BLaER1 (cell line): ENCODE results near the gene PTPRD.

Source experiments
- H3K27ac ChIP-seq: shearing (Covaris generic); formaldehyde crosslinking; 2 replicates; pipeline ENCODE4 v1.8.1; 2022
- H3K27me3 ChIP-seq: shearing (Covaris generic); formaldehyde crosslinking; 2 replicates; pipeline ENCODE4 v1.8.1; 2022
- H3K36me3 ChIP-seq: shearing (Covaris generic); formaldehyde crosslinking; 2 replicates; pipeline ENCODE4 v1.8.1; 2022
- H3K4me1 ChIP-seq: shearing (Covaris generic); formaldehyde crosslinking; 2 replicates; pipeline ENCODE4 v1.8.1; 2022
- H3K4me2 ChIP-seq: shearing (Covaris generic); formaldehyde crosslinking; 2 replicates; pipeline ENCODE4 v1.8.1; 2022
- H3K4me3 ChIP-seq: shearing (Covaris generic); formaldehyde crosslinking; 2 replicates; pipeline ENCODE4 v1.8.1; 2022
- H3K9ac ChIP-seq: shearing (Covaris generic); formaldehyde crosslinking; 2 replicates; pipeline ENCODE4 v1.8.1; 2022
- H3K9me3 ChIP-seq: shearing (Covaris generic); formaldehyde crosslinking; 2 replicates; pipeline ENCODE4 v1.8.1; 2022
- H4K20me1 ChIP-seq: shearing (Covaris generic); formaldehyde crosslinking; 2 replicates; pipeline ENCODE4 v1.8.1; 2022
- Cebpa-rat ChIP-seq: shearing (Covaris generic); IDR thresholded peaks from 2 replicates; pipeline ENCODE4 v1.8.1; 2022

The PTPRD gene

GRCh38 chr9:8560560-8561525, 2052.0 kb downstream of the PTPRD start:
- Histone ChIP-seq H4K20me1 (no peaks in the 10 kb centered on the region), H3K27me3 (no peaks in the 10 kb centered on the region), H3K4me1 (no peaks in the 10 kb centered on the region), H3K4me3 (no peak overlapping the region), H3K27ac (no peak overlapping the region), H3K4me2 (no peak overlapping the region), H3K9me3 (no peaks in the 10 kb centered on the region), H3K36me3 (no peaks in the 10 kb centered on the region), H3K9ac (no peak overlapping the region)
- TF ChIP-seq Cebpa-rat = no peak

GRCh38 chr9:8558176-8558575, 2054.6 kb downstream of the PTPRD start:
- H3K9ac ChIP-seq = no peak overlapping the region
- H3K4me1 ChIP-seq = no peaks in the 10 kb centered on the region
- H3K36me3 ChIP-seq = no peaks in the 10 kb centered on the region
- no peaks in the 10 kb centered on the region for H3K27me3 ChIP-seq
- no peak overlapping the region for H3K4me2 ChIP-seq
- no peaks in the 10 kb centered on the region for H3K9me3 ChIP-seq
- H3K27ac ChIP-seq = no peak overlapping the region
- TF ChIP-seq Cebpa-rat = no peak
- no peaks in the 10 kb centered on the region for H4K20me1 ChIP-seq
- H3K4me3 ChIP-seq = no peak overlapping the region

GRCh38 chr9:8555762-8556500, 2056.9 kb downstream of the PTPRD start:
- no peaks in the 10 kb centered on the region for H3K4me1 ChIP-seq
- no peak overlapping the region for H3K27ac ChIP-seq
- H3K9me3 ChIP-seq = no peaks in the 10 kb centered on the region
- H3K4me3 ChIP-seq = no peak overlapping the region
- no peaks in the 10 kb centered on the region for H4K20me1 ChIP-seq
- no peak for TF ChIP-seq Cebpa-rat
- H3K4me2 ChIP-seq = no peak overlapping the region
- no peaks in the 10 kb centered on the region for H3K36me3 ChIP-seq
- H3K27me3 ChIP-seq = no peaks in the 10 kb centered on the region
- H3K9ac ChIP-seq = no peak overlapping the region

- Histone ChIP-seq H3K27ac (no peak overlapping the region), H3K4me2 (no peak overlapping the region), H3K9me3 (no peaks in the 10 kb centered on the region), H3K4me3 (no peak overlapping the region), H3K4me1 (no peaks in the 10 kb centered on the region), H3K9ac (no peak overlapping the region), H3K36me3 (no peaks in the 10 kb centered on the region), H4K20me1 (no peaks in the 10 kb centered on the region), H3K27me3 (no peaks in the 10 kb centered on the region)
- TF ChIP-seq Cebpa-rat = no peak
Observed at GRCh38 chr9:8553444-8553843, 2059.4 kb downstream of the PTPRD start.

- no peak overlapping the region for H3K4me3 ChIP-seq
- no peaks in the 10 kb centered on the region for H3K4me1 ChIP-seq
- no peaks in the 10 kb centered on the region for H3K36me3 ChIP-seq
- no peak overlapping the region for H3K4me2 ChIP-seq
- H4K20me1 ChIP-seq = no peaks in the 10 kb centered on the region
- no peak for TF ChIP-seq Cebpa-rat
- no peaks in the 10 kb centered on the region for H3K27me3 ChIP-seq
- H3K9ac ChIP-seq = no peak overlapping the region
- H3K9me3 ChIP-seq = no peaks in the 10 kb centered on the region
- H3K27ac ChIP-seq = no peak overlapping the region
Observed at GRCh38 chr9:8552732-8553131, 2060.1 kb downstream of the PTPRD start.

- Histone ChIP-seq H3K27me3 (no peaks in the 10 kb centered on the region), H3K4me1 (no peaks in the 10 kb centered on the region), H3K9ac (no peak overlapping the region), H3K27ac (no peak overlapping the region), H3K4me3 (no peak overlapping the region), H3K36me3 (no peaks in the 10 kb centered on the region), H3K9me3 (no peaks in the 10 kb centered on the region), H4K20me1 (no peaks in the 10 kb centered on the region), H3K4me2 (no peak overlapping the region)
- no peak for TF ChIP-seq Cebpa-rat
Observed at GRCh38 chr9:8549214-8549613, 2063.6 kb downstream of the PTPRD start.

GRCh38 chr9:8543219-8543618, 2069.6 kb downstream of the PTPRD start:
- no peak for TF ChIP-seq Cebpa-rat
- Histone ChIP-seq H3K4me2 (no peak overlapping the region), H3K9ac (no peak overlapping the region), H3K27me3 (no peaks in the 10 kb centered on the region), H4K20me1 (no peaks in the 10 kb centered on the region), H3K9me3 (no peaks in the 10 kb centered on the region), H3K4me3 (no peak overlapping the region), H3K36me3 (no peaks in the 10 kb centered on the region), H3K4me1 (no peaks in the 10 kb centered on the region), H3K27ac (no peak overlapping the region)

GRCh38 chr9:8542537-8542936, 2070.3 kb downstream of the PTPRD start:
- Histone ChIP-seq H3K27me3 (no peaks in the 10 kb centered on the region), H3K4me2 (no peak overlapping the region), H4K20me1 (no peaks in the 10 kb centered on the region), H3K4me3 (no peak overlapping the region), H3K9ac (no peak overlapping the region), H3K4me1 (no peaks in the 10 kb centered on the region), H3K9me3 (no peaks in the 10 kb centered on the region), H3K36me3 (no peaks in the 10 kb centered on the region), H3K27ac (no peak overlapping the region)
- no peak for TF ChIP-seq Cebpa-rat

GRCh38 chr9:8539681-8540197, 2073.1 kb downstream of the PTPRD start:
- H3K36me3 ChIP-seq = no peaks in the 10 kb centered on the region
- no peak overlapping the region for H3K4me2 ChIP-seq
- H3K27me3 ChIP-seq = no peaks in the 10 kb centered on the region
- H4K20me1 ChIP-seq = no peaks in the 10 kb centered on the region
- H3K9me3 ChIP-seq = no peaks in the 10 kb centered on the region
- H3K9ac ChIP-seq = no peak overlapping the region
- H3K4me3 ChIP-seq = no peak overlapping the region
- no peak for TF ChIP-seq Cebpa-rat
- no peaks in the 10 kb centered on the region for H3K4me1 ChIP-seq
- H3K27ac ChIP-seq = no peak overlapping the region

- no peak overlapping the region for H3K27ac ChIP-seq
- no peak for TF ChIP-seq Cebpa-rat
- H4K20me1 ChIP-seq = no peaks in the 10 kb centered on the region
- H3K36me3 ChIP-seq = no peaks in the 10 kb centered on the region
- no peak overlapping the region for H3K4me3 ChIP-seq
- H3K9ac ChIP-seq = no peak overlapping the region
- no peaks in the 10 kb centered on the region for H3K9me3 ChIP-seq
- no peaks in the 10 kb centered on the region for H3K27me3 ChIP-seq
- no peaks in the 10 kb centered on the region for H3K4me1 ChIP-seq
- no peak overlapping the region for H3K4me2 ChIP-seq
Observed at GRCh38 chr9:8536845-8537244, 2076.0 kb downstream of the PTPRD start.
